Measurements from ENCODE around the gene SPOCK1. TPM values are rescaled to one million over a fixed set of nuclear protein-coding genes. Genes with fewer than 3 reads are reported as not detected.

The SPOCK1 gene
- total RNA-seq, 4 donors from 2014 or later, result 1.1 to 6.4 (median 4.2) TPM; not detected in 1

DNA sequence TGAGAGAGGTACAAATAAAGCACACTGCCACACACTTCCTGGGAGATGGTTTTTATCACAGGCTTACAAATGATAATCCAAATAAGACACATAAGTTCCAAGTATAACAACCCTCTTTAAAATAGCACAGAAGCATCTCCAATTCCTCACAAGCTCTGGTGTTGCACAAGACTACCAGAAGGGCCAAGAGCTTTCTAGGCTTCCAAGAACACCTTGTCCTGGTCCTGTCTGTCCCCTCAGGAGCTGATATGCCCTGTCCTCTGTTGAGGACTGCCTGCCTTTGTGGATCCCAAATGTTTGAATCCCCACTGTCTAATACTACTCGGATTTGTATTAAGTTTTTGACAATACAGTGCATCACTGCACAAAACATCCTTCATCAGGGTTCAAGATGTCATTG, 110.1 kb downstream of the SPOCK1 start:
- Histone ChIP-seq H3K9me3 (no peaks in the 10 kb centered on the region), H3K36me3 (no peaks in the 10 kb centered on the region), H3K27me3 (no peaks in the 10 kb centered on the region), H3K27ac (no peak overlapping the region), H3K4me3 (no peak overlapping the region), H3K4me1 (no peaks in the 10 kb centered on the region)
- TF ChIP-seq, protein P1, sequence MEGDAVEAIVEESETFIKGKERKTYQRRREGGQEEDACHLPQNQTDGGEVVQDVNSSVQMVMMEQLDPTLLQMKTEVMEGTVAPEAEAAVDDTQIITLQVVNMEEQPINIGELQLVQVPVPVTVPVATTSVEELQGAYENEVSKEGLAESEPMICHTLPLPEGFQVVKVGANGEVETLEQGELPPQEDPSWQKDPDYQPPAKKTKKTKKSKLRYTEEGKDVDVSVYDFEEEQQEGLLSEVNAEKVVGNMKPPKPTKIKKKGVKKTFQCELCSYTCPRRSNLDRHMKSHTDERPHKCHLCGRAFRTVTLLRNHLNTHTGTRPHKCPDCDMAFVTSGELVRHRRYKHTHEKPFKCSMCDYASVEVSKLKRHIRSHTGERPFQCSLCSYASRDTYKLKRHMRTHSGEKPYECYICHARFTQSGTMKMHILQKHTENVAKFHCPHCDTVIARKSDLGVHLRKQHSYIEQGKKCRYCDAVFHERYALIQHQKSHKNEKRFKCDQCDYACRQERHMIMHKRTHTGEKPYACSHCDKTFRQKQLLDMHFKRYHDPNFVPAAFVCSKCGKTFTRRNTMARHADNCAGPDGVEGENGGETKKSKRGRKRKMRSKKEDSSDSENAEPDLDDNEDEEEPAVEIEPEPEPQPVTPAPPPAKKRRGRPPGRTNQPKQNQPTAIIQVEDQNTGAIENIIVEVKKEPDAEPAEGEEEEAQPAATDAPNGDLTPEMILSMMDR (IDR thresholded peaks at IDR 0.05), result no peak
- no peak for TF ChIP-seq POLR2A (IDR thresholded peaks at IDR 0.05)
- no peak for DNase-seq

DNA sequence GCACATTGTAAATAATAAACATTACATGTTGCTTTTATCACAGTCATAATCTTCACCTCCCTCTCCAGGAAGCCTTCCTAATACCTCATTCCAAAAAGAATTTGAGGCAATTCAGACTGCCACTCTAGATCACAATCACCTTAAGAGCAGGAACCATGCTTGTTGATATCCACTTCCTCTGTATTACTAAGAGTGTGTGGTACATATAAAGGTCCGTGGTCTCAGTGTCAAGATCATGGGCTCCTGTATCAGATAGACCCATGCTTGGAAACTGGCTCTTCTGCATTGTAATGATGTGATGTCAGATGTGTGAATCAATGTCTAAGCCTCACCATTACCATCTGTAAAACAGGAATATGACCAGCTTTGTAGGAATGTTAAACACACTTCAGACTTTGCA, 114.1 kb downstream of the SPOCK1 start:
- Histone ChIP-seq H3K27ac (no peak overlapping the region), H3K27me3 (no peaks in the 10 kb centered on the region), H3K36me3 (no peaks in the 10 kb centered on the region), H3K9me3 (no peaks in the 10 kb centered on the region), H3K4me1 (no peaks in the 10 kb centered on the region), H3K4me3 (no peak overlapping the region)
- DNase-seq, result no peak
- TF ChIP-seq, protein P1 (IDR thresholded peaks at IDR 0.05), result no peak
- TF ChIP-seq POLR2A (IDR thresholded peaks at IDR 0.05), result no peak

DNA sequence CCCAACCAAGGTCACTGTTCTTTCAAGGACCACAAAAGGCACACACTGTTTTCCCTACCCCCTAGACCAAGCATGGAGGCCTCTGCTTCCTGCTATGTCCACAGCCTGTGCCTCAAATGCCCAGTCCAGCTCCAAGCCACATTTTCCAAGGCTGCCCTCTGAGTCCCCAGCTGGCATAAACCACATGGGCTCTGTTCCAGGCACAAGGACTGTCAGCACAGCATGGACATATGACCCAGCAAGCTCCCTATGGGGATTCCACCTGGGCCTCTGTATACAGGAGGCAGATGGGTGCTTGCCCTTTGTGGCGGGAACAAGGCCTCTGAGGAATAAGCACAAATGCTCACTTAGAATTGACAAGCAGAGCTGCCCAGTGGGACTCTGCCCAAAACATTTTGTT, 115.2 kb downstream of the SPOCK1 start:
- no peaks in the 10 kb centered on the region for H3K36me3 ChIP-seq
- TF ChIP-seq POLR2A (IDR thresholded peaks at IDR 0.05), result no peak
- TF ChIP-seq, protein P1 (IDR thresholded peaks at IDR 0.05), result no peak
- no peak for DNase-seq

DNA sequence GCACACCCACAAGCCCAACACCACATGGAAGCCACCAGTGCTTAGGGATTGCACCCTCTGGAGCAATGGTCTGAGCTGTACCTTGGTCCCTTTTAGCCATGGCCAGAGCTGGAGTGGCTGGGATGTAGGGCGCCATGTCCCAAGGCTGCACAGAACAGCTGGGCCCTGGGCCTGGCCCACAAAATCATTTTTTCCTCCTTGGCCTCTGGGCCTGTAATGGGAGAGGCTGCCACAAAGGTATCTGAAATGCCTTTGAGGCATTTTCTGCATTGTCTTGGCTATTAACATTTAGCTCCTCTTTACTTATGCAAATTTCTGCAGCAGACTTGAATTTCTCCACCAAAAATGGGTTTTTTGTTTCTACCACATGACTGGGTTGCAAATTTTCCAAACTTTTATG, 117.6 kb downstream of the SPOCK1 start:
- H3K4me1 ChIP-seq, result no peaks in the 10 kb centered on the region
- no peak for DNase-seq
- H3K27me3 ChIP-seq, result no peaks in the 10 kb centered on the region
- TF ChIP-seq POLR2A (IDR thresholded peaks at IDR 0.05), result no peak
- TF ChIP-seq, protein P1 (IDR thresholded peaks at IDR 0.05), result no peak
- H3K27ac ChIP-seq, result no peak overlapping the region
- H3K36me3 ChIP-seq, result no peaks in the 10 kb centered on the region
- no peaks in the 10 kb centered on the region for H3K9me3 ChIP-seq
- no peak overlapping the region for H3K4me3 ChIP-seq

More for the DNA sequence above, 115.2 kb downstream of the SPOCK1 start:
- Histone ChIP-seq H3K27me3 (no peaks in the 10 kb centered on the region), H3K4me3 (no peak overlapping the region), H3K4me1 (no peaks in the 10 kb centered on the region), H3K27ac (no peak overlapping the region), H3K9me3 (no peaks in the 10 kb centered on the region)

DNA sequence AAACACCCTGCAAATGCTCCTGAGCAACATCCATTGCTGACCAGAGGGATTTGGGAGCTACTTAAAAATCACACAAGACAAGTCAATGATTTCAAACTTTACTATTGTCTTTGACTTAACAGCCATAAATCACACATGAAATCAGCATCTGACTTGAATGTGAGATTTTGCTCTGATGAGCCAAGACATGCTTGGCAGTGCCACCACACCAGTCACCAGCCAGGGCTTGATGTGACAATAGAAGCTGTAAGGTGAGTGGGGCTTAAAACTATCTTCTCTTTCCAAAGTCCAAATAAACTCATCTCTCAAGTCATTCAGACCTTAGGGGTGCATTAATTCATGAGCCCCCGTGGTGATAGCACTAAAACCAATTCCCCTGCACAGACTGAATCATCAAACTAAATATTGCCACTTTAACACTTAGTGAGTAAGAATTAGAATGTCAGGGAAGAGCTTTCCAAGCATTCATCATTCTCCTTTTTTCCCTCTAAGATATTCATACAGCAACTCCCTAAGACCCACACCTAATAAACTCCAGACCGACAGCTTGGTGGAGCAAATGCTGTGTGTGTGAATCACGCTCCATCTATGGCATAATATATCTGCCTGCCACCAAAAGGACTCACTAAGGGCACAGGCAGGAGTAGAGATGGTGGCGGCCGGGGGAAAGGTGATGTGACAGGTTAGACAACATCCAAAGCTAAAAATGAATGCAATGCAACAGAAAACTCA, 119.4 kb downstream of the SPOCK1 start:
- no peaks in the 10 kb centered on the region for H3K36me3 ChIP-seq

More for the DNA sequence above, 119.4 kb downstream of the SPOCK1 start:
- no peak for TF ChIP-seq POLR2A (IDR thresholded peaks at IDR 0.05)
- TF ChIP-seq, protein P1 (IDR thresholded peaks at IDR 0.05), result no peak
- no peaks in the 10 kb centered on the region for H3K27me3 ChIP-seq
- H3K27ac ChIP-seq, result no peak overlapping the region
- H3K9me3 ChIP-seq, result no peaks in the 10 kb centered on the region
- no peak for DNase-seq
- H3K4me1 ChIP-seq, result no peaks in the 10 kb centered on the region
- H3K4me3 ChIP-seq, result no peak overlapping the region

Measured in Peyer's patch (tissue), 4 donors.